K562 (cell line): ENCODE measurements around the gene MEF2C. TPM values are rescaled to one million over a fixed set of nuclear protein-coding genes. Genes with fewer than 3 reads are reported as not detected.

Source experiments
- CEBPG ChIP-seq, 3 experiments: fragments of 200-800 bp in 1 of 3; sonication (Bioruptor generic) in 1 of 3; sonication (generic) in 1 of 3; formaldehyde crosslinking in 1 of 3; IDR thresholded peaks in 2 of 3; conservative IDR thresholded peaks in 1 of 3; 2 replicates each; pipeline versions ENCODE4 v1.6.1 to v1.8.0; 2016 to 2022; ENCODE audit warnings: missing compliant biosample characterization in 2 of 3, missing genetic modification characterization in 2 of 3, mild to moderate bottlenecking in 1 of 3, missing genetic modification reagents in 1 of 3
- HNRNPL ChIP-seq: fragments of 200-400 bp; formaldehyde crosslinking; IDR thresholded peaks from 2 replicates; pipeline ENCODE4 v1.6.1; 2017; ENCODE audit warnings: low read depth, mild to moderate bottlenecking, low read length
- KDM1A ChIP-seq, 2 experiments: fragments of 450-650 bp; IDR thresholded peaks; 2 replicates each; pipeline ENCODE4 v1.6.1; 2016; ENCODE audit warnings: mild to moderate bottlenecking in 2 of 2
- PBX2 ChIP-seq, 2 experiments: IDR thresholded peaks in 1 of 2; conservative IDR thresholded peaks in 1 of 2; 2 replicates each; pipeline ENCODE4 v1.6.1; 2016; ENCODE audit warnings: low read depth in 2 of 2, mild to moderate bottlenecking in 1 of 2, missing compliant biosample characterization in 1 of 2, missing genetic modification characterization in 1 of 2, moderate library complexity in 1 of 2
- TAF7 ChIP-seq: fragments of 450-650 bp; IDR thresholded peaks from 2 replicates; pipeline ENCODE4 v1.6.1; 2016; ENCODE audit warnings: missing genetic modification characterization, missing compliant biosample characterization
- ZBTB40 ChIP-seq, 2 experiments: fragments of 450-650 bp in 1 of 2; sonication (generic) in 1 of 2; formaldehyde crosslinking in 1 of 2; IDR thresholded peaks; 2 replicates each; pipeline versions ENCODE4 v1.7.1 to v1.9.0; 2016 to 2022; ENCODE audit warnings: inconsistent platforms in 1 of 2, mild to moderate bottlenecking in 1 of 2, missing genetic modification reagents in 1 of 2
- polyA plus RNA-seq, 8 experiments: library from polyadenylated mRNA; depleted of rRNA in 4 of 8; stranded (reverse) in 5 of 8; unstranded in 3 of 8; fragments of >200 nt; fragmentation: Nextera tagmentation in 2 of 8; fragmentation: Illumina TruSeq in 1 of 8; extraction: Ambion mirVana in 2 of 8; extraction: Trizol in 1 of 8; gene quantifications; 2 replicates each; pipeline versions ENCODE4 v1.2.1 to v1.2.3, GENCODE V29; 2011 to 2014; ENCODE audit warnings: inconsistent platforms in 1 of 8, missing spikeins in 1 of 8
- total RNA-seq, 7 experiments: library from RNA; depleted of rRNA in 6 of 7; stranded (reverse); fragments of >200 nt in 6 of 7; fragmentation: Illumina TruSeq in 2 of 7; extraction: Trizol in 2 of 7; gene quantifications; 2 replicates each; pipeline versions ENCODE4 v1.2.1 to v1.2.3, GENCODE V29; 2011 to 2021; ENCODE audit warnings: low replicate concordance in 1 of 7

MEF2C gene
- total and polyA plus RNA-seq, 9 of the 15 experiments (the other 6 are each of a cell fraction or from before 2014, with no cell fraction given) = 25.1 to 67.8 (median 58.3) TPM

GRCh38 chr5:88760527-88760926 is 122.5 kb downstream of the MEF2C start (continued):
- no peak for TF ChIP-seq ZBTB40 (IDR thresholded peaks at IDR 0.05)
- no peak for TF ChIP-seq ZBTB40 (CRISPR knock-in tag; IDR thresholded peaks at IDR 0.05)
- no peak for TF ChIP-seq PBX2 (CRISPR knock-in tag; IDR thresholded peaks at IDR 0.05; ENCODE audit: low read depth)
- peak; percentile 37; the same call in 1 of the 2 replicates for TF ChIP-seq PBX2 (tag; conservative IDR thresholded peaks at IDR 0.05; ENCODE audit: low read depth)
- TF ChIP-seq HNRNPL = no peak
- no peak for TF ChIP-seq CEBPG (CRISPR knock-in tag; IDR thresholded peaks at IDR 0.05)
- no peak for TF ChIP-seq CEBPG (tag; conservative IDR thresholded peaks at IDR 0.05 in 1 of 2, IDR thresholded peaks at IDR 0.05 in 1 of 2)
- no peak for TF ChIP-seq KDM1A (IDR thresholded peaks at IDR 0.05)
- no peak for TF ChIP-seq TAF7
